Adrenal gland (tissue), 12 donors: ENCODE data around the gene SNRNP27. TPM values are rescaled to one million over a fixed set of nuclear protein-coding genes. Genes with fewer than 3 reads are reported as not detected.
"Not testable (repeated sequence)": the region's sequence is repeated elsewhere in the genome, so short reads cannot be mapped to it uniquely, and the experiment has no call there.

Source experiments
- DNase-seq, 7 donors: peaks; one replicate each; pipeline ENCODE4 v3.0.0-alpha.2; 2019 to 2020
- H3K27ac ChIP-seq, 5 donors: fragments of 200-600 bp; sonication (generic) in 4 of 5; 1 replicate in 3 of 5; 2 replicates in 2 of 5; pipeline versions ENCODE4 v1.5.1 to v1.8.0; 2016 to 2020; ENCODE audit warnings: mild to moderate bottlenecking in 1 of 5
- H3K27me3 ChIP-seq: fragments of 200-600 bp; 2 replicates; pipeline ENCODE4 v1.8.0; 2021
- H3K36me3 ChIP-seq, 2 donors: fragments of 200-600 bp; replicated peaks in 1 of 2; 1 replicate in 1 of 2; 2 replicates in 1 of 2; pipeline versions ENCODE4 v1.5.1 to v1.8.0; 2018 to 2022
- H3K4me1 ChIP-seq, 2 donors: fragments of 200-600 bp; replicated peaks in 1 of 2; 1 replicate in 1 of 2; 2 replicates in 1 of 2; pipeline versions ENCODE4 v1.5.1 to v1.8.0; 2018 to 2021
- H3K4me3 ChIP-seq, 4 donors: fragments of 200-600 bp; sonication (generic) in 3 of 4; one replicate each; pipeline ENCODE4 v1.5.1; 2016 to 2018
- H3K9me3 ChIP-seq, 3 donors: fragments of 200-600 bp; sonication (generic) in 1 of 3; replicated peaks in 1 of 3; 1 replicate in 2 of 3; 2 replicates in 1 of 3; pipeline versions ENCODE4 v1.5.1 to v1.8.0; 2016 to 2021
- CTCF ChIP-seq, 6 experiments: fragments of 450-650 bp in 4 of 6; fragments of 200-600 bp in 2 of 6; sonication (generic) in 1 of 6; IDR thresholded peaks; 1 replicate in 5 of 6; 2 replicates in 1 of 6; pipeline versions ENCODE4 v1.5.1 to v1.8.0; 2016 to 2021; ENCODE audit warnings: antibody characterized with exemption in 6 of 6, mild to moderate bottlenecking in 2 of 6, moderate library complexity in 1 of 6
- POLR2A ChIP-seq, 2 donors: fragments of 450-650 bp; IDR thresholded peaks; one replicate each; pipeline ENCODE4 v1.6.1; 2017; ENCODE audit warnings: antibody characterized with exemption in 2 of 2, mild to moderate bottlenecking in 2 of 2, moderate library complexity in 1 of 2
- WGBS, 4 donors: extraction: QIAGEN DNeasy Blood & Tissue Kit in 2 of 4; methylation state at CpG; one replicate each; pipeline versions ENCODE4 v1.1.5 to v1.1.7; 2013 to 2017; 5-methylcytosine and 5-hydroxymethylcytosine counted together
- intact Hi-C, 2 donors: fragments of 100-400 bp; cut with DNase I; formaldehyde crosslinking; loops; one replicate each; pipeline versions ENCODE4 v1.14.1 to v1.15.0; 2022 to 2023
- polyA plus RNA-seq, 3 donors: library from polyadenylated mRNA; stranded (reverse); fragments of 200-250 nt in 2 of 3; fragments of 350-450 nt in 1 of 3; fragmentation: Illumina TruSeq in 1 of 3; extraction: RNeasy Lipid Tissue Mini Kit (QIAGEN cat#74804) in 1 of 3; gene quantifications; one replicate each; pipeline ENCODE4 v1.2.3, GENCODE V29; 2013 to 2014
- total RNA-seq, 9 donors: library from RNA; depleted of rRNA in 4 of 9; stranded (reverse); fragments of >200 nt in 4 of 9; fragments of 120-200 nt in 1 of 9; fragmentation: NEBNext Ultra II Directional in 1 of 9; extraction: Animal tissue kit (Norgen Biotek cat#: 25700) in 1 of 9; gene quantifications; one replicate each; pipeline versions ENCODE4 v1.1.0 to v1.2.4, GENCODE V29; 2013 to 2023
- donor health status: healthy with polysubstance abuse.
- donor health status: Bipolar disorder and iron deficiency.
- donor health status: DM: yes; HTN: yes; CAD: no.
- donor health status: DM: no; HTN: no; CAD: no.
- donor health status: DM: no; HTN: no; CAD: no.
- donor health status: DM: yes; HTN: yes; CAD: no.

Gene SNRNP27
- total and polyA plus RNA-seq, 12 donors = 25.1 to 76.0 (median 45.2) TPM

- no peak for DNase-seq
- WGBS, 4 donors = 81 to 92% (median 84%) methylated on average over 4 of the region's 4 CpGs
- TF ChIP-seq POLR2A (IDR thresholded peaks at IDR 0.05) = no peak
- no peak overlapping the region for H3K4me3 ChIP-seq
- H3K4me1 ChIP-seq = no peaks in the 10 kb centered on the region
- H3K27ac ChIP-seq = no peak overlapping the region
- no peaks in the 10 kb centered on the region for H3K9me3 ChIP-seq
- intact Hi-C loops = no loop called here
- H3K36me3 ChIP-seq = peaks cover 0 to 3% of the 10 kb centered on the region in 2 donors
- H3K27me3 ChIP-seq = no peaks in the 10 kb centered on the region
Measured at GRCh38 chr2:69947325-69947931, 53.7 kb downstream of the SNRNP27 start.

- no peak overlapping the region for H3K4me3 ChIP-seq
- TF ChIP-seq POLR2A (IDR thresholded peaks at IDR 0.05) = no peak
- no peak for TF ChIP-seq CTCF (IDR thresholded peaks at IDR 0.05)
- H3K27me3 ChIP-seq = no peaks in the 10 kb centered on the region
- H3K36me3 ChIP-seq = no peaks in the 10 kb centered on the region
- no peak overlapping the region for H3K27ac ChIP-seq
- DNase-seq = no peak
- no peaks in the 10 kb centered on the region for H3K9me3 ChIP-seq
- intact Hi-C loops = no loop called here
- WGBS, 4 donors = 48 to 66% (median 57%) methylated on average over 23 to 35 of the region's 35 CpGs
- no peaks in the 10 kb centered on the region for H3K4me1 ChIP-seq
Measured at GRCh38 chr2:69948032-69948962, 54.5 kb downstream of the SNRNP27 start.

GRCh38 chr2:69948963-69949645 lies 55.3 kb downstream of the SNRNP27 start:
- H3K4me1 ChIP-seq = no peaks in the 10 kb centered on the region
- no peak overlapping the region for H3K4me3 ChIP-seq
- peak in 1 of 7 donors; percentile 25 for DNase-seq
- TF ChIP-seq CTCF (IDR thresholded peaks at IDR 0.05) = no peak
- no peak for TF ChIP-seq POLR2A (IDR thresholded peaks at IDR 0.05)
- no peaks in the 10 kb centered on the region for H3K27me3 ChIP-seq
- H3K36me3 ChIP-seq = no peaks in the 10 kb centered on the region
- WGBS, 4 donors = 54 to 68% (median 63%) methylated on average over 21 of the region's 21 CpGs
- no peaks in the 10 kb centered on the region for H3K9me3 ChIP-seq
- no peak overlapping the region for H3K27ac ChIP-seq
- intact Hi-C loops = no loop called here

- no peak overlapping the region for H3K4me3 ChIP-seq
- H3K27me3 ChIP-seq = no peaks in the 10 kb centered on the region
- no peak overlapping the region for H3K27ac ChIP-seq
- peak in 1 of 7 donors; percentile 15 for DNase-seq
- no peaks in the 10 kb centered on the region for H3K9me3 ChIP-seq
- intact Hi-C loops = no loop called here
- no peaks in the 10 kb centered on the region for H3K4me1 ChIP-seq
- 73 to 83% (median 77%) methylated on average over 5 of the region's 5 CpGs for WGBS, 4 donors
- H3K36me3 ChIP-seq = no peaks in the 10 kb centered on the region
- TF ChIP-seq POLR2A (IDR thresholded peaks at IDR 0.05) = no peak
- no peak for TF ChIP-seq CTCF (IDR thresholded peaks at IDR 0.05)
Measured at GRCh38 chr2:69950241-69950640, 56.5 kb downstream of the SNRNP27 start.

GRCh38 chr2:69950671-69951070 lies 56.9 kb downstream of the SNRNP27 start:
- intact Hi-C loops, H3K27me3 ChIP-seq, H3K9me3 ChIP-seq, H3K36me3 ChIP-seq, DNase-seq, H3K4me1 ChIP-seq, H3K27ac ChIP-seq, H3K4me3 ChIP-seq: not testable (repeated sequence)
- 93 to 96% (median 94%) methylated on average over 3 of the region's 3 CpGs for WGBS, 4 donors
